ENCODE data around the gene CELSR1. TPM values are rescaled to one million over a fixed set of nuclear protein-coding genes. Genes with fewer than 3 reads are reported as not detected.

CELSR1 gene
- total and polyA plus RNA-seq, 2 of the 13 experiments (the other 11 are each of a cell fraction or from before 2014, with no cell fraction given) = 0.78 to 1.8 TPM

DNA sequence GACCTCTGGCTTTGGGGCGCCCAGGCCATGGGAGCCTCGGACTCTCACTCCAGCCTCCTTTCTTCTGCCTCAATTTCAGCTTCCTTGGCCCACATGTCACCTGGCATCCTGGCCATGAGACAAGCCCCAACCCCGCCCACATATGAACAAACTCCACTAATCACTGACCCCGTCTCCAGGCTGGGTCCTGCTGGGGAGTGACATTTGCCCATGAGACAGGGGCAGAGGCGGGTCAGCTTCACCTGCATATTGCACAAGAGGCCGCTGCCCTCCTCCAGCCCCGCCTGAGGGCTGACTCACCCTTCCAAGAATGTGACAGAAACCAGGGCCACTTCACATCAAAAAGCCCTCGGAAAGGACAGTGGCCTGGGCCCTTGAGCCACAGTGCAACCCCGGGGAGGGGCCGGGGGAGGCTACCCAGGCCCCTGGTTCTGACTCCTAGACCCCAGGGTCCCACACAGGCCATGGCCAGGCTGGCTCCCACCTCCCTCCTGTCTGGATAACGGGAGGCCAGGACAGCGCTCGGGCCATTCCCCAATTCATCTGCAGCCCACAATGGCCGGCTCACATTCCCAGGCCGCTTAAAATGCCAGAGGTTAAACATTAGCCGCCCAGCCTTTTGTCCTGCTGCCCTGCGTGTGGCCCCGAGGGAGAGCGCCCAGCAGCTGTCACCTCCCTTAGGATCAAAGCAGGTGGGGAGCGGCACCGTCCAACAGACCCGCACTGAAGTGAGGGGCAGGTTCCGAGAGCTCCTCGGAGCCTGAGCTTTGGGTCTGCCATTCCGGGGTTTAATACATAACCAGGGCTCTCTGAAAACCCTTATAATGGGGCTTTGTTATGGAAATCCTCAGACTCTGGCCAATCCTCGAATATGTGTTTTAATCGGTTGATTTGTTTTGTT lies 159.6 kb downstream of the CELSR1 start (continued):
- TF ChIP-seq, protein P1, sequence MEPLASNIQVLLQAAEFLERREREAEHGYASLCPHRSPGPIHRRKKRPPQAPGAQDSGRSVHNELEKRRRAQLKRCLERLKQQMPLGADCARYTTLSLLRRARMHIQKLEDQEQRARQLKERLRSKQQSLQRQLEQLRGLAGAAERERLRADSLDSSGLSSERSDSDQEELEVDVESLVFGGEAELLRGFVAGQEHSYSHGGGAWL (CRISPR knock-in tag; IDR thresholded peaks at IDR 0.05) = peak; percentile 29
- TF ChIP-seq ZBTB42 (CRISPR knock-in tag; IDR thresholded peaks at IDR 0.05) = no peak
- TF ChIP-seq GATAD1 (CRISPR knock-in tag; IDR thresholded peaks at IDR 0.05) = peak; percentile 64
- TF ChIP-seq, protein P2, sequence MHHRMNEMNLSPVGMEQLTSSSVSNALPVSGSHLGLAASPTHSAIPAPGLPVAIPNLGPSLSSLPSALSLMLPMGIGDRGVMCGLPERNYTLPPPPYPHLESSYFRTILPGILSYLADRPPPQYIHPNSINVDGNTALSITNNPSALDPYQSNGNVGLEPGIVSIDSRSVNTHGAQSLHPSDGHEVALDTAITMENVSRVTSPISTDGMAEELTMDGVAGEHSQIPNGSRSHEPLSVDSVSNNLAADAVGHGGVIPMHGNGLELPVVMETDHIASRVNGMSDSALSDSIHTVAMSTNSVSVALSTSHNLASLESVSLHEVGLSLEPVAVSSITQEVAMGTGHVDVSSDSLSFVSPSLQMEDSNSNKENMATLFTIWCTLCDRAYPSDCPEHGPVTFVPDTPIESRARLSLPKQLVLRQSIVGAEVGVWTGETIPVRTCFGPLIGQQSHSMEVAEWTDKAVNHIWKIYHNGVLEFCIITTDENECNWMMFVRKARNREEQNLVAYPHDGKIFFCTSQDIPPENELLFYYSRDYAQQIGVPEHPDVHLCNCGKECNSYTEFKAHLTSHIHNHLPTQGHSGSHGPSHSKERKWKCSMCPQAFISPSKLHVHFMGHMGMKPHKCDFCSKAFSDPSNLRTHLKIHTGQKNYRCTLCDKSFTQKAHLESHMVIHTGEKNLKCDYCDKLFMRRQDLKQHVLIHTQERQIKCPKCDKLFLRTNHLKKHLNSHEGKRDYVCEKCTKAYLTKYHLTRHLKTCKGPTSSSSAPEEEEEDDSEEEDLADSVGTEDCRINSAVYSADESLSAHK (CRISPR knock-in tag; IDR thresholded peaks at IDR 0.05; ENCODE audit: borderline replicate concordance) = no peak
- TF ChIP-seq ZSCAN9 (CRISPR knock-in tag; IDR thresholded peaks at IDR 0.05; ENCODE audit: borderline replicate concordance) = no peak
- no peak for TF ChIP-seq RNF2 (conservative IDR thresholded peaks at IDR 0.05; ENCODE audit: low read depth)
- TF ChIP-seq, protein P3, sequence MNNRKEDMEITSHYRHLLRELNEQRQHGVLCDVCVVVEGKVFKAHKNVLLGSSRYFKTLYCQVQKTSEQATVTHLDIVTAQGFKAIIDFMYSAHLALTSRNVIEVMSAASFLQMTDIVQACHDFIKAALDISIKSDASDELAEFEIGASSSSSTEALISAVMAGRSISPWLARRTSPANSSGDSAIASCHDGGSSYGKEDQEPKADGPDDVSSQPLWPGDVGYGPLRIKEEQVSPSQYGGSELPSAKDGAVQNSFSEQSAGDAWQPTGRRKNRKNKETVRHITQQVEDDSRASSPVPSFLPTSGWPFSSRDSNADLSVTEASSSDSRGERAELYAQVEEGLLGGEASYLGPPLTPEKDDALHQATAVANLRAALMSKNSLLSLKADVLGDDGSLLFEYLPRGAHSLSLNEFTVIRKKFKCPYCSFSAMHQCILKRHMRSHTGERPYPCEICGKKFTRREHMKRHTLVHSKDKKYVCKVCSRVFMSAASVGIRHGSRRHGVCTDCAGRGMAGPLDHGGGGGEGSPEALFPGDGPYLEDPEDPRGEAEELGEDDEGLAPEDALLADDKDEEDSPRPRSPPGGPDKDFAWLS (CRISPR knock-in tag; IDR thresholded peaks at IDR 0.05; ENCODE audit: borderline replicate concordance) = no peak
- TF ChIP-seq SOX5 (CRISPR knock-in tag; IDR thresholded peaks at IDR 0.05; ENCODE audit: borderline replicate concordance) = peak; percentile 83
- TF ChIP-seq ZBTB1 (CRISPR knock-in tag; IDR thresholded peaks at IDR 0.05; ENCODE audit: borderline replicate concordance) = no peak
- TF ChIP-seq SMC3 (IDR thresholded peaks at IDR 0.05; ENCODE audit: low read length) = no peak; the same call in 1 of the 2 replicates
- TF ChIP-seq ERF (CRISPR knock-in tag; IDR thresholded peaks at IDR 0.05) = peak; percentile 81; the same call in 1 of the 2 replicates
- peak; percentile 65 for TF ChIP-seq XRCC5 (optimal IDR thresholded peaks at IDR 0.05; ENCODE audit: low read length)
- TF ChIP-seq ZNF850 (CRISPR knock-in tag; conservative IDR thresholded peaks at IDR 0.05) = no peak
- peak; percentile 41; the same call in 1 of the 2 replicates for TF ChIP-seq TBX3 (IDR thresholded peaks at IDR 0.05; ENCODE audit: borderline replicate concordance)
- peak; percentile 47 for TF ChIP-seq YY1 (IDR thresholded peaks at IDR 0.05; ENCODE audit: insufficient read depth, insufficient replicate concordance, low read depth, low read length)
- TF ChIP-seq KLF11 (CRISPR knock-in tag; IDR thresholded peaks at IDR 0.05) = peak; percentile 86; the same call in 1 of the 2 replicates
- TF ChIP-seq ZNF235 (CRISPR knock-in tag; IDR thresholded peaks at IDR 0.05; ENCODE audit: borderline replicate concordance) = no peak
- TF ChIP-seq, protein P4, sequence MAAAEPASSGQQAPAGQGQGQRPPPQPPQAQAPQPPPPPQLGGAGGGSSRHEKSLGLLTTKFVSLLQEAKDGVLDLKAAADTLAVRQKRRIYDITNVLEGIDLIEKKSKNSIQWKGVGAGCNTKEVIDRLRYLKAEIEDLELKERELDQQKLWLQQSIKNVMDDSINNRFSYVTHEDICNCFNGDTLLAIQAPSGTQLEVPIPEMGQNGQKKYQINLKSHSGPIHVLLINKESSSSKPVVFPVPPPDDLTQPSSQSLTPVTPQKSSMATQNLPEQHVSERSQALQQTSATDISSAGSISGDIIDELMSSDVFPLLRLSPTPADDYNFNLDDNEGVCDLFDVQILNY (CRISPR knock-in tag; conservative IDR thresholded peaks at IDR 0.05) = no peak
- TF ChIP-seq, protein P5, sequence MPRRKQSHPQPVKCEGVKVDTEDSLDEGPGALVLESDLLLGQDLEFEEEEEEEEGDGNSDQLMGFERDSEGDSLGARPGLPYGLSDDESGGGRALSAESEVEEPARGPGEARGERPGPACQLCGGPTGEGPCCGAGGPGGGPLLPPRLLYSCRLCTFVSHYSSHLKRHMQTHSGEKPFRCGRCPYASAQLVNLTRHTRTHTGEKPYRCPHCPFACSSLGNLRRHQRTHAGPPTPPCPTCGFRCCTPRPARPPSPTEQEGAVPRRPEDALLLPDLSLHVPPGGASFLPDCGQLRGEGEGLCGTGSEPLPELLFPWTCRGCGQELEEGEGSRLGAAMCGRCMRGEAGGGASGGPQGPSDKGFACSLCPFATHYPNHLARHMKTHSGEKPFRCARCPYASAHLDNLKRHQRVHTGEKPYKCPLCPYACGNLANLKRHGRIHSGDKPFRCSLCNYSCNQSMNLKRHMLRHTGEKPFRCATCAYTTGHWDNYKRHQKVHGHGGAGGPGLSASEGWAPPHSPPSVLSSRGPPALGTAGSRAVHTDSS (CRISPR knock-in tag; conservative IDR thresholded peaks at IDR 0.05) = no peak
- 0 out of 2 replicates have a peak, but pooled peaks have one; percentile 78 for TF ChIP-seq ZNF34 (CRISPR knock-in tag; IDR thresholded peaks at IDR 0.05; ENCODE audit: borderline replicate concordance)
- peak; percentile 95 for TF ChIP-seq ARNTL (CRISPR knock-in tag; IDR thresholded peaks at IDR 0.05)
